NCI-H128 (cell line): ENCODE measurements around the gene IQCE.
"Not testable (repeated sequence)": the region's sequence is repeated elsewhere in the genome, so short reads cannot be mapped to it uniquely, and the experiment has no call there.

Experiments used
- DNase-seq: peaks from one replicate; lab custom pipeline; 2025; ENCODE audit not compliant: unreplicated experiment; lab: John Stamatoyannopoulos, UW

IQCE gene

GRCh38 chr7:2553108-2553507 is 5.7 kb upstream of the IQCE start:
- DNase-seq = no peak

GRCh38 chr7:2553831-2554581 is 4.8 kb upstream of the IQCE start:
- no peak for DNase-seq

- no peak for DNase-seq
These were observed 4.1 kb upstream of the IQCE start for GRCh38 chr7:2554661-2555111.

GRCh38 chr7:2555121-2556052 is 3.4 kb upstream of the IQCE start, which contains the start of gene BRAT1:
BRAT1 (minus strand) TSS chr7:2555524; CDS start chr7:2554431, 1,093 bp downstream.
- peak; percentile 78 for DNase-seq

GRCh38 chr7:2559283-2559950 is 638 bp downstream of the IQCE start:
- no peak for DNase-seq

GRCh38 chr7:2563955-2564354 is 5.2 kb downstream of the IQCE start:
- not testable (repeated sequence) for DNase-seq

- no peak for DNase-seq
These were observed 6.3 kb downstream of the IQCE start for GRCh38 chr7:2564970-2565540.

GRCh38 chr7:2566348-2566889 is 7.6 kb downstream of the IQCE start:
- DNase-seq = no peak

GRCh38 chr7:2566890-2567678 is 8.3 kb downstream of the IQCE start:
- DNase-seq = no peak

GRCh38 chr7:2567679-2568278 is 9.0 kb downstream of the IQCE start:
- DNase-seq = no peak

- DNase-seq = no peak
These were observed 9.9 kb downstream of the IQCE start for GRCh38 chr7:2568521-2569223.

- DNase-seq = no peak
These were observed 10.6 kb downstream of the IQCE start for GRCh38 chr7:2569421-2569820.

GRCh38 chr7:2570021-2570420 is 11.2 kb downstream of the IQCE start:
- no peak for DNase-seq

GRCh38 chr7:2571409-2571808 is 12.6 kb downstream of the IQCE start:
- no peak for DNase-seq

- no peak for DNase-seq
These were observed 13.5 kb downstream of the IQCE start for GRCh38 chr7:2572101-2572842.

- DNase-seq = no peak
These were observed 15.0 kb downstream of the IQCE start for GRCh38 chr7:2573761-2574160.

GRCh38 chr7:2575046-2575732 is 16.4 kb downstream of the IQCE start:
- DNase-seq = no peak
